Trophoblast cell (in vitro differentiated cells and primary cell): ENCODE data around the gene TMEM95.
A peak's percentile ranks its signal among the peaks of the same experiment; 100 is the strongest.

Source experiments
- DNase-seq, 2 donors: peaks; one replicate each; pipeline ENCODE4 v3.0.0-alpha.2; 2016
- H2AFZ ChIP-seq: 2 replicates; pipeline ENCODE4 v1.6.1; 2013; ENCODE audit warnings: low read length, moderate library complexity, mild to moderate bottlenecking; ENCODE audit not compliant: insufficient read depth, poor library complexity
- H2AK5ac ChIP-seq: 2 replicates; pipeline ENCODE4 v1.6.1; 2013; ENCODE audit warnings: mild to moderate bottlenecking, low read length
- H2BK120ac ChIP-seq: 2 replicates; pipeline ENCODE4 v1.6.1; 2013; ENCODE audit warnings: low read length, mild to moderate bottlenecking, moderate library complexity; ENCODE audit not compliant: insufficient read depth, poor library complexity
- H2BK12ac ChIP-seq: 2 replicates; pipeline ENCODE4 v1.6.1; 2013; ENCODE audit warnings: mild to moderate bottlenecking, low read length, moderate library complexity
- H2BK5ac ChIP-seq: 2 replicates; pipeline ENCODE4 v1.6.1; 2013; ENCODE audit warnings: low read length, low read depth, moderate library complexity, mild to moderate bottlenecking; ENCODE audit not compliant: poor library complexity
- H3K14ac ChIP-seq: 2 replicates; pipeline ENCODE4 v1.6.1; 2013; ENCODE audit warnings: mild to moderate bottlenecking, low read length
- H3K18ac ChIP-seq: 2 replicates; pipeline ENCODE4 v1.6.1; 2013; ENCODE audit warnings: mild to moderate bottlenecking, low read length
- H3K23ac ChIP-seq: 2 replicates; pipeline ENCODE4 v1.6.1; 2013; ENCODE audit warnings: low read length
- H3K27ac ChIP-seq: 2 replicates; pipeline ENCODE4 v1.5.1; 2013; ENCODE audit warnings: low read depth, mild to moderate bottlenecking, inconsistent platforms, low read length, moderate library complexity
- H3K27me3 ChIP-seq: 2 replicates; pipeline ENCODE4 v1.6.1; 2013; ENCODE audit warnings: inconsistent platforms, mild to moderate bottlenecking, low read length, moderate library complexity; ENCODE audit not compliant: insufficient read depth
- H3K36me3 ChIP-seq, 2 experiments: 1 replicate in 1 of 2; 2 replicates in 1 of 2; pipeline ENCODE4 v1.6.1; 2013; ENCODE audit warnings: low read length in 2 of 2, mild to moderate bottlenecking in 2 of 2, moderate library complexity in 1 of 2; ENCODE audit not compliant: insufficient read depth in 2 of 2, control insufficient read depth in 1 of 2
- H3K4ac ChIP-seq: 2 replicates; pipeline ENCODE4 v1.6.1; 2013; ENCODE audit warnings: low read depth, mild to moderate bottlenecking, low read length, moderate library complexity
- H3K4me1 ChIP-seq, 2 experiments: 1 replicate in 1 of 2; 2 replicates in 1 of 2; pipeline ENCODE4 v1.6.1; 2013; ENCODE audit warnings: low read length in 2 of 2, mild to moderate bottlenecking in 2 of 2, moderate library complexity in 1 of 2; ENCODE audit not compliant: insufficient read depth in 2 of 2, control insufficient read depth in 1 of 2
- H3K4me2 ChIP-seq: 2 replicates; pipeline ENCODE4 v1.6.1; 2013; ENCODE audit warnings: inconsistent platforms, mild to moderate bottlenecking, low read length, moderate library complexity
- H3K4me3 ChIP-seq: 2 replicates; pipeline ENCODE4 v1.5.1; 2013; ENCODE audit warnings: mild to moderate bottlenecking, low read depth, low read length, inconsistent platforms
- H3K79me1 ChIP-seq: one replicate; pipeline ENCODE4 v1.6.1; 2013; ENCODE audit warnings: low read length
- H3K79me2 ChIP-seq: 2 replicates; pipeline ENCODE4 v1.6.1; 2013; ENCODE audit warnings: low read length, mild to moderate bottlenecking; ENCODE audit not compliant: control insufficient read depth, insufficient read depth, poor library complexity
- H3K9ac ChIP-seq: 2 replicates; pipeline ENCODE4 v1.6.1; 2013; ENCODE audit warnings: mild to moderate bottlenecking, low read length
- H3K9me3 ChIP-seq: 2 replicates; pipeline ENCODE4 v1.6.1; 2013; ENCODE audit warnings: low read depth, mild to moderate bottlenecking, control low read depth, inconsistent platforms, low read length; ENCODE audit not compliant: insufficient read depth
- H4K12ac ChIP-seq: 2 replicates; pipeline ENCODE4 v1.6.1; 2013; ENCODE audit warnings: low read depth, mild to moderate bottlenecking, low read length, moderate library complexity
- H4K8ac ChIP-seq: 2 replicates; pipeline ENCODE4 v1.6.1; 2013; ENCODE audit warnings: low read depth, mild to moderate bottlenecking, low read length, moderate library complexity
- H4K91ac ChIP-seq: one replicate; pipeline ENCODE4 v1.6.1; 2013; ENCODE audit warnings: low read depth, mild to moderate bottlenecking, low read length, moderate library complexity
- WGBS: extraction: QIAGEN DNeasy Blood & Tissue Kit; methylation state at CpG from one replicate; pipeline ENCODE4 v1.1.7; 2013; ENCODE audit warnings: missing lambda C conversion rate; ENCODE audit not compliant: insufficient read length, insufficient coverage; ENCODE audit errors: extremely low coverage; 5-methylcytosine and 5-hydroxymethylcytosine counted together

Gene TMEM95

GRCh38 chr17:7351665-7352502 lies 3.1 kb upstream of the TMEM95 start, which contains the start of gene KCTD11:
TSS of gene KCTD11 (plus strand) at chr17:7352162.
- Histone ChIP-seq H2BK120ac (peak within 1 kb of the TSS; percentile 99), H3K27ac (peak within 1 kb of the TSS; percentile 100), H3K79me1 (peaks cover 22% of the 10 kb centered on the region), H3K9me3 (no peaks in the 10 kb centered on the region), H2BK5ac (peak within 1 kb of the TSS; percentile 99), H4K12ac (peak within 1 kb of the TSS; percentile 93), H3K4ac (peak within 1 kb of the TSS; percentile 99), H3K4me2 (peak within 1 kb of the TSS; percentile 76), H3K4me1 (peaks cover 20 to 24% of the 10 kb centered on the region in 2 experiments), H2AK5ac (peak within 1 kb of the TSS; percentile 100), H4K91ac (peak within 1 kb of the TSS; percentile 100), H3K9ac (peak within 1 kb of the TSS; percentile 81), H2AFZ (peak within 1 kb of the TSS; percentile 89), H3K27me3 (no peaks in the 10 kb centered on the region), H3K14ac (peak within 1 kb of the TSS; percentile 100), H3K23ac (no peak within 1 kb of the TSS), H3K18ac (peak within 1 kb of the TSS; percentile 100), H3K36me3 (no peaks in the 10 kb centered on the region), H3K4me3 (peak within 1 kb of the TSS; percentile 84), H2BK12ac (peak within 1 kb of the TSS; percentile 70), H4K8ac (peak within 1 kb of the TSS; percentile 99), H3K79me2 (peaks cover 13% of the 10 kb centered on the region)
- peak; percentile 93 to 95 for DNase-seq
- WGBS, result no CpG with 5 or more reads among the region's 91 CpGs

- peak overlapping the region; percentile 54 for H3K9ac ChIP-seq
- H2BK12ac ChIP-seq, result peak overlapping the region; percentile 62
- H3K18ac ChIP-seq, result peak overlapping the region; percentile 95
- H2AFZ ChIP-seq, result peak overlapping the region; percentile 89
- peak overlapping the region; percentile 88 for H3K4ac ChIP-seq
- peak overlapping the region; percentile 94 for H4K8ac ChIP-seq
- H3K27ac ChIP-seq, result peak overlapping the region; percentile 100
- peak overlapping the region; percentile 95 for H4K91ac ChIP-seq
- H2BK5ac ChIP-seq, result peak overlapping the region; percentile 90
- H3K79me1 ChIP-seq, result peaks cover 22% of the 10 kb centered on the region
- H2BK120ac ChIP-seq, result peak overlapping the region; percentile 95
- H3K4me1 ChIP-seq, result peaks cover 20 to 24% of the 10 kb centered on the region in 2 experiments
- peak overlapping the region; percentile 72 for H3K4me3 ChIP-seq
- H3K79me2 ChIP-seq, result peaks cover 13% of the 10 kb centered on the region
- H3K23ac ChIP-seq, result no peak overlapping the region
- peak overlapping the region; percentile 95 for H3K14ac ChIP-seq
- DNase-seq, result no peak
- H3K36me3 ChIP-seq, result no peaks in the 10 kb centered on the region
- no peaks in the 10 kb centered on the region for H3K27me3 ChIP-seq
- peak overlapping the region; percentile 78 for H2AK5ac ChIP-seq
- peak overlapping the region; percentile 76 for H3K4me2 ChIP-seq
- H4K12ac ChIP-seq, result peak overlapping the region; percentile 86
- no peaks in the 10 kb centered on the region for H3K9me3 ChIP-seq
- WGBS, result no CpG with 5 or more reads among the region's 10 CpGs
These were observed 2.5 kb upstream of the TMEM95 start for GRCh38 chr17:7352503-7352889.

- Histone ChIP-seq H3K14ac (no peak overlapping the region), H2BK12ac (peak overlapping the region; percentile 62), H3K27me3 (no peaks in the 10 kb centered on the region), H3K4me1 (peaks cover 20 to 24% of the 10 kb centered on the region in 2 experiments), H4K8ac (peak overlapping the region; percentile 14), H3K9me3 (no peaks in the 10 kb centered on the region), H2AK5ac (no peak overlapping the region), H2AFZ (no peak overlapping the region), H3K27ac (no peak overlapping the region), H3K79me1 (peaks cover 22% of the 10 kb centered on the region), H3K23ac (no peak overlapping the region), H3K4me3 (no peak overlapping the region), H3K36me3 (no peaks in the 10 kb centered on the region), H3K9ac (no peak overlapping the region), H3K4me2 (peak overlapping the region; percentile 76), H2BK120ac (peak overlapping the region; percentile 95), H4K12ac (no peak overlapping the region), H2BK5ac (no peak overlapping the region), H3K18ac (peak overlapping the region; percentile 95), H3K4ac (peak overlapping the region; percentile 88), H4K91ac (peak overlapping the region; percentile 95), H3K79me2 (peaks cover 13% of the 10 kb centered on the region)
- DNase-seq, result no peak
- WGBS, result no CpG with 5 or more reads among the region's 37 CpGs
These were observed 1.9 kb upstream of the TMEM95 start for GRCh38 chr17:7352910-7353635.

- Histone ChIP-seq H3K4me2 (no peak overlapping the region), H3K36me3 (no peaks in the 10 kb centered on the region), H2BK12ac (no peak overlapping the region), H3K4me3 (no peak overlapping the region), H4K91ac (no peak overlapping the region), H4K8ac (no peak overlapping the region), H2AFZ (no peak overlapping the region), H3K79me2 (peaks cover 13% of the 10 kb centered on the region), H3K9me3 (no peaks in the 10 kb centered on the region), H3K79me1 (peaks cover 22% of the 10 kb centered on the region), H3K4me1 (peaks cover 20 to 24% of the 10 kb centered on the region in 2 experiments), H2AK5ac (peak overlapping the region; percentile 15), H3K4ac (no peak overlapping the region), H2BK5ac (no peak overlapping the region), H3K23ac (no peak overlapping the region), H3K27ac (no peak overlapping the region), H2BK120ac (no peak overlapping the region), H3K9ac (no peak overlapping the region), H3K18ac (no peak overlapping the region), H3K27me3 (no peaks in the 10 kb centered on the region), H3K14ac (no peak overlapping the region), H4K12ac (no peak overlapping the region)
- DNase-seq, result peak; percentile 52 to 63
- WGBS, result no CpG with 5 or more reads among the region's 9 CpGs
These were observed 603 bp upstream of the TMEM95 start for GRCh38 chr17:7354262-7354843.
